K562 (cell line): Measurements from ENCODE around the gene METAP2.
"Not testable (repeated sequence)": the region's sequence is repeated elsewhere in the genome, so short reads cannot be mapped to it uniquely, and the experiment has no call there.

Source experiments
- ATF1 ChIP-seq, 2 experiments: fragments of 450-650 bp in 1 of 2; IDR thresholded peaks; 2 replicates each; pipeline ENCODE4 v1.6.1; 2016; ENCODE audit warnings: missing compliant biosample characterization in 1 of 2, missing genetic modification characterization in 1 of 2
- CEBPG ChIP-seq, 3 experiments: fragments of 200-800 bp in 1 of 3; sonication (Bioruptor generic) in 1 of 3; sonication (generic) in 1 of 3; formaldehyde crosslinking in 1 of 3; IDR thresholded peaks in 2 of 3; conservative IDR thresholded peaks in 1 of 3; 2 replicates each; pipeline versions ENCODE4 v1.6.1 to v1.8.0; 2016 to 2022; ENCODE audit warnings: missing compliant biosample characterization in 2 of 3, missing genetic modification characterization in 2 of 3, mild to moderate bottlenecking in 1 of 3, missing genetic modification reagents in 1 of 3
- CTCF ChIP-seq, 3 experiments: IDR thresholded peaks in 2 of 3; conservative IDR thresholded peaks in 1 of 3; 2 replicates each; pipeline ENCODE4 v1.5.1; 2011 to 2012; ENCODE audit warnings: low read length in 3 of 3, mild to moderate bottlenecking in 3 of 3, control low read depth in 2 of 3, improper control_type of control experiment in 1 of 3, inconsistent platforms in 1 of 3, low read depth in 1 of 3, mixed read lengths in 1 of 3, moderate library complexity in 1 of 3; ENCODE audit not compliant: insufficient read depth in 2 of 3
- ELK3 ChIP-seq: fragments of 450-650 bp; formaldehyde crosslinking; IDR thresholded peaks from 2 replicates; pipeline ENCODE4 v1.4.0; 2020; ENCODE audit warnings: mild to moderate bottlenecking
- JUN ChIP-seq, 2 experiments: sonication (generic) in 1 of 2; formaldehyde crosslinking in 1 of 2; IDR thresholded peaks; 2 replicates each; pipeline versions ENCODE4 v1.6.1 to v1.8.0; 2012 to 2022; ENCODE audit warnings: borderline replicate concordance in 2 of 2, mild to moderate bottlenecking in 2 of 2, improper control_type of control experiment in 1 of 2, low read depth in 1 of 2, low read length in 1 of 2, missing genetic modification reagents in 1 of 2
- KDM4B ChIP-seq, 2 experiments: fragments of 450-650 bp in 1 of 2; sonication (generic) in 1 of 2; IDR thresholded peaks; 2 replicates each; pipeline ENCODE4 v1.6.1; 2016 to 2017; ENCODE audit warnings: borderline replicate concordance in 2 of 2, antibody characterized with exemption in 1 of 2, low read depth in 1 of 2, mild to moderate bottlenecking in 1 of 2
- MXD1 ChIP-seq: fragments of 250-450 bp; sonication (Bioruptor Pico); IDR thresholded peaks from 2 replicates; pipeline ENCODE4 v1.8.0; 2021; ENCODE audit warnings: borderline replicate concordance, mild to moderate bottlenecking, moderate library complexity; ENCODE audit not compliant: poor library complexity, severe bottlenecking
- PCBP2 ChIP-seq: fragments of 200-400 bp; formaldehyde crosslinking; IDR thresholded peaks from 2 replicates; pipeline ENCODE4 v1.6.1; 2018; ENCODE audit warnings: low read length, low read depth, mild to moderate bottlenecking, moderate library complexity; ENCODE audit not compliant: poor library complexity, severe bottlenecking
- POLR2AphosphoS5 ChIP-seq: IDR thresholded peaks from 2 replicates; pipeline ENCODE4 v1.6.1; 2011; ENCODE audit warnings: mild to moderate bottlenecking, low read depth, low read length, moderate library complexity; ENCODE audit not compliant: control insufficient read depth, insufficient read depth
- U2AF2 ChIP-seq: fragments of 200-400 bp; formaldehyde crosslinking; optimal IDR thresholded peaks from 2 replicates; pipeline ENCODE3; 2017; ENCODE audit warnings: low read depth, mild to moderate bottlenecking, low read length
- ZBTB34 ChIP-seq: fragments of 250-450 bp; sonication (Bioruptor Pico); IDR thresholded peaks from 2 replicates; pipeline ENCODE4 v1.8.0; 2021; ENCODE audit warnings: mild to moderate bottlenecking, moderate library complexity
- ZNF830 ChIP-seq: fragments of 250-450 bp; sonication (Bioruptor Pico); IDR thresholded peaks from 2 replicates; pipeline ENCODE4 v1.5.0; 2021; ENCODE audit warnings: mild to moderate bottlenecking

GRCh38 chr12:95453881-95454280, 20.1 kb upstream of the METAP2 start:
- TF ChIP-seq KDM4B (IDR thresholded peaks at IDR 0.05; ENCODE audit: borderline replicate concordance in 2 of 2, low read depth in 1 of 2); MXD1 (CRISPR knock-in tag); ZBTB34 (CRISPR knock-in tag); CTCF (IDR thresholded peaks at IDR 0.05 in 2 of 3, conservative IDR thresholded peaks at IDR 0.05 in 1 of 3; ENCODE audit: insufficient read depth in 2 of 3, low read depth in 1 of 3, low read length in 3 of 3); JUN (IDR thresholded peaks at IDR 0.05; ENCODE audit: borderline replicate concordance, low read depth, low read length); JUN (CRISPR knock-in tag; IDR thresholded peaks at IDR 0.05; ENCODE audit: borderline replicate concordance); POLR2AphosphoS5; PCBP2; U2AF2; ZNF830 (CRISPR knock-in tag); ATF1 (CRISPR knock-in tag; IDR thresholded peaks at IDR 0.05); ATF1 (tag; IDR thresholded peaks at IDR 0.05); CEBPG (CRISPR knock-in tag; IDR thresholded peaks at IDR 0.05); CEBPG (tag; conservative IDR thresholded peaks at IDR 0.05 in 1 of 2, IDR thresholded peaks at IDR 0.05 in 1 of 2); ELK3 (CRISPR knock-in tag): not testable (repeated sequence)
